PC-3 (cell line): ENCODE data around the gene FES. TPM values are rescaled to one million over a fixed set of nuclear protein-coding genes. Genes with fewer than 3 reads are reported as not detected.

Source experiments
- ATAC-seq: fragments of 200-7000 bp; cut with Tn5 transposase; 2 replicates; pipeline ENCODE4 v1.9.1; 2020; ENCODE audit warnings: mild to moderate bottlenecking, moderate library complexity
- BruUV-seq: library from RNA; stranded (reverse); fragments of 400-500 nt; replicated peaks from 2 replicates; lab custom pipeline; 2021; lab: Mats Ljungman, UMichigan
- CTCF ChIA-PET: fragments of 300-600 bp; sonication (Branson Sonifier 250); formaldehyde crosslinking; loops from one replicate; lab custom pipeline; 2022; ENCODE audit warnings: antibody characterized with exemption; lab: Charles Lee
- POLR2A ChIA-PET: fragments of 300-600 bp; sonication (Branson Sonifier 250); formaldehyde crosslinking; loops from one replicate; lab custom pipeline; 2022; ENCODE audit warnings: antibody characterized with exemption; ENCODE audit not compliant: unreplicated experiment; lab: Charles Lee
- DNase-seq: peaks from one replicate; pipeline ENCODE4 v3.0.0-alpha.2; 2015
- H2AFZ ChIP-seq: fragments of 300-600 bp; sonication (generic); 2 replicates; pipeline ENCODE4 v1.6.0; 2016; ENCODE audit warnings: antibody characterized with exemption, low read length
- H3F3A ChIP-seq: fragments of 300-600 bp; sonication (generic); one replicate; pipeline ENCODE4 v1.6.0; 2017; ENCODE audit warnings: antibody characterized with exemption, low read length, control low read depth, mild to moderate bottlenecking; ENCODE audit not compliant: unreplicated experiment
- H3K27ac ChIP-seq: fragments of 300-600 bp; sonication (generic); 2 replicates; pipeline ENCODE4 v1.5.1; 2016; ENCODE audit warnings: mild to moderate bottlenecking, low read length
- H3K27me3 ChIP-seq: fragments of 300-600 bp; sonication (generic); 2 replicates; pipeline ENCODE4 v1.6.1; 2016; ENCODE audit warnings: low read length, mixed read lengths
- H3K36me3 ChIP-seq: fragments of 300-600 bp; sonication (generic); 2 replicates; pipeline ENCODE4 v1.6.1; 2016; ENCODE audit warnings: low read depth, mixed run types, low read length, mixed read lengths
- H3K4me1 ChIP-seq: fragments of 300-600 bp; sonication (generic); 2 replicates; pipeline ENCODE4 v1.5.1; 2016; ENCODE audit warnings: low read length; ENCODE audit not compliant: insufficient read depth
- H3K4me2 ChIP-seq: fragments of 300-600 bp; sonication (generic); 2 replicates; pipeline ENCODE4 v1.6.0; 2016; ENCODE audit warnings: low read length
- H3K4me3 ChIP-seq: fragments of 300-600 bp; sonication (generic); 2 replicates; pipeline ENCODE4 v1.5.1; 2016; ENCODE audit warnings: mild to moderate bottlenecking, low read length, mixed read lengths
- H3K79me2 ChIP-seq: fragments of 300-600 bp; sonication (generic); 2 replicates; pipeline ENCODE4 v1.6.1; 2017; ENCODE audit warnings: low read length, mixed read lengths
- H3K9ac ChIP-seq: fragments of 300-600 bp; sonication (generic); 2 replicates; pipeline ENCODE4 v1.6.0; 2016; ENCODE audit warnings: mild to moderate bottlenecking, low read length
- H3K9me2 ChIP-seq: fragments of 300-600 bp; sonication (generic); replicated peaks from 2 replicates; pipeline ENCODE4 v1.6.1; 2016; ENCODE audit warnings: mixed run types, low read length, mixed read lengths
- H3K9me3 ChIP-seq: fragments of 300-600 bp; sonication (generic); 2 replicates; pipeline ENCODE4 v1.6.1; 2016; ENCODE audit warnings: low read length, mixed read lengths
- H4K20me1 ChIP-seq: fragments of 300-600 bp; sonication (generic); 2 replicates; pipeline ENCODE4 v1.6.1; 2016; ENCODE audit warnings: low read length, mixed read lengths
- EZH2 ChIP-seq: fragments of 300-600 bp; sonication (generic); IDR thresholded peaks from one replicate; pipeline ENCODE4 v1.6.1; 2017; ENCODE audit warnings: antibody characterized with exemption, mild to moderate bottlenecking, low read length; ENCODE audit not compliant: unreplicated experiment
- EZH2phosphoT487 ChIP-seq: fragments of 300-600 bp; sonication (generic); IDR thresholded peaks from 2 replicates; pipeline ENCODE4 v1.6.1; 2018; ENCODE audit warnings: mild to moderate bottlenecking, antibody characterized with exemption, low read length, borderline replicate concordance
- intact Hi-C: fragments of 100-400 bp; cut with micrococcal nuclease; formaldehyde crosslinking; loops from 2 replicates; pipeline ENCODE4 v1.9.0; 2023
- total RNA-seq: library from RNA; depleted of rRNA; stranded (reverse); fragments of >200 nt; gene quantifications from 2 replicates; pipeline ENCODE4 v1.2.3, GENCODE V29; 2014
- TF ChIP-seq, protein P1 (sequence below): fragments of 300-600 bp; sonication (generic); conservative IDR thresholded peaks from 2 replicates; pipeline ENCODE4 v1.5.1; 2017; ENCODE audit warnings: antibody characterized with exemption, low read depth, mild to moderate bottlenecking, low read length

FES gene
- total RNA-seq, 1 experiment from 2014 or later, result 2.8 TPM

DNA sequence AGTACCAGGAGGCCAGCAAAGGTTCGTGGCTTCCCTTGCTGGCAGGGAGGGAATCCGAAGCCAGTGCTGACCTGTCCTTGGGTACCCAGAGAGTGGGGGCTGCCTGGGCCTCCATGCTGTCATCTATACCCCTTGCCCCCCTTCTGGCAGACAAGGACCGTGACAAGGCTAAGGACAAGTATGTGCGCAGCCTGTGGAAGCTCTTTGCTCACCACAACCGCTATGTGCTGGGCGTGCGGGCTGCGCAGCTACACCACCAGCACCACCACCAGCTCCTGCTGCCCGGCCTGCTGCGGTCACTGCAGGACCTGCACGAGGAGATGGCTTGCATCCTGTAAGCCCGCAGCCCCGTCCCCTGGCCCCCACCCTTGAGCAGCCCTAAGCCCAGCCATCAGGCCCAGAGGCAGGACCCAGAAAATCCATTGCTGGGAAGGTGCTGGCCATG is 2.8 kb downstream of the FES start:
- Histone ChIP-seq H3K9ac (no peak overlapping the region), H3K9me2 (no peaks in the 10 kb centered on the region), H3K4me3 (no peak overlapping the region), H3K27me3 (no peaks in the 10 kb centered on the region), H3K36me3 (no peaks in the 10 kb centered on the region; the same call in 1 of the 2 replicates), H3K79me2 (no peaks in the 10 kb centered on the region), H3K9me3 (no peaks in the 10 kb centered on the region), H3K4me2 (no peak overlapping the region), H3K4me1 (no peaks in the 10 kb centered on the region), H2AFZ (no peak overlapping the region), H4K20me1 (no peaks in the 10 kb centered on the region), H3K27ac (no peak overlapping the region), H3F3A (no peaks in the 10 kb centered on the region)
- DNase-seq, result no peak
- ChIA-PET CTCF (no interaction called here), POLR2A (no interaction called here)
- intact Hi-C loops, result loop anchor here (2.0 to 5.0 kb wide), 2 partner anchors 170 to 194 kb away; partner anchors contain the start of gene BLM
- no peak for ATAC-seq
- TF ChIP-seq, protein P1, sequence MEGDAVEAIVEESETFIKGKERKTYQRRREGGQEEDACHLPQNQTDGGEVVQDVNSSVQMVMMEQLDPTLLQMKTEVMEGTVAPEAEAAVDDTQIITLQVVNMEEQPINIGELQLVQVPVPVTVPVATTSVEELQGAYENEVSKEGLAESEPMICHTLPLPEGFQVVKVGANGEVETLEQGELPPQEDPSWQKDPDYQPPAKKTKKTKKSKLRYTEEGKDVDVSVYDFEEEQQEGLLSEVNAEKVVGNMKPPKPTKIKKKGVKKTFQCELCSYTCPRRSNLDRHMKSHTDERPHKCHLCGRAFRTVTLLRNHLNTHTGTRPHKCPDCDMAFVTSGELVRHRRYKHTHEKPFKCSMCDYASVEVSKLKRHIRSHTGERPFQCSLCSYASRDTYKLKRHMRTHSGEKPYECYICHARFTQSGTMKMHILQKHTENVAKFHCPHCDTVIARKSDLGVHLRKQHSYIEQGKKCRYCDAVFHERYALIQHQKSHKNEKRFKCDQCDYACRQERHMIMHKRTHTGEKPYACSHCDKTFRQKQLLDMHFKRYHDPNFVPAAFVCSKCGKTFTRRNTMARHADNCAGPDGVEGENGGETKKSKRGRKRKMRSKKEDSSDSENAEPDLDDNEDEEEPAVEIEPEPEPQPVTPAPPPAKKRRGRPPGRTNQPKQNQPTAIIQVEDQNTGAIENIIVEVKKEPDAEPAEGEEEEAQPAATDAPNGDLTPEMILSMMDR, result no peak
- no peak for TF ChIP-seq EZH2phosphoT487
- no peak for TF ChIP-seq EZH2
- BruUV-seq, result no TSS peak

DNA sequence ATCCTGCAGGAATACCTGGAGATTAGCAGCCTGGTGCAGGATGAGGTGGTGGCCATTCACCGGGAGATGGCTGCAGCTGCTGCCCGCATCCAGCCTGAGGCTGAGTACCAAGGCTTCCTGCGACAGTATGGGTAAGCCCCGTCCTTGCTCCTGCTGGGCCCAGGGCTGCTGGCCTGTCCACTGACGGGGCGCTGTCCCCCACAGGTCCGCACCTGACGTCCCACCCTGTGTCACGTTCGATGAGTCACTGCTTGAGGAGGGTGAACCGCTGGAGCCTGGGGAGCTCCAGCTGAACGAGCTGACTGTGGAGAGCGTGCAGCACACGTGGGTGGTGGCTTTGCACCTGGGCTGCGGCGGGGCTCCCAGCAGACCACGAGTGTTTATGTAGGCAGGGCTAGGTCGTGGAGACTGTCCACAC is 5.0 kb downstream of the FES start:
- Histone ChIP-seq H3K9me2 (no peaks in the 10 kb centered on the region), H3K4me3 (no peak overlapping the region), H4K20me1 (no peaks in the 10 kb centered on the region), H3K4me2 (no peak overlapping the region), H3K9ac (no peak overlapping the region), H3K79me2 (no peaks in the 10 kb centered on the region), H3K27me3 (no peaks in the 10 kb centered on the region), H3F3A (no peaks in the 10 kb centered on the region), H3K36me3 (no peaks in the 10 kb centered on the region; the same call in 1 of the 2 replicates), H3K27ac (no peak overlapping the region), H3K9me3 (no peaks in the 10 kb centered on the region), H3K4me1 (no peaks in the 10 kb centered on the region), H2AFZ (no peak overlapping the region)
- TF ChIP-seq, protein P1, result no peak
- DNase-seq (no peak), ATAC-seq (no peak; the same call in 1 of the 2 replicates)
- intact Hi-C loops, result loop anchor here (5.0 kb wide), 1 partner anchor 172 kb away; the partner anchor contains the start of gene BLM
- POLR2A ChIA-PET, result interaction anchor here (0.6 kb wide), 1 partner anchor 786 kb away, joined by 4 read pairs; no protein-coding TSS in a partner anchor
- CTCF ChIA-PET, result no interaction called here
- no TSS peak for BruUV-seq

DNA sequence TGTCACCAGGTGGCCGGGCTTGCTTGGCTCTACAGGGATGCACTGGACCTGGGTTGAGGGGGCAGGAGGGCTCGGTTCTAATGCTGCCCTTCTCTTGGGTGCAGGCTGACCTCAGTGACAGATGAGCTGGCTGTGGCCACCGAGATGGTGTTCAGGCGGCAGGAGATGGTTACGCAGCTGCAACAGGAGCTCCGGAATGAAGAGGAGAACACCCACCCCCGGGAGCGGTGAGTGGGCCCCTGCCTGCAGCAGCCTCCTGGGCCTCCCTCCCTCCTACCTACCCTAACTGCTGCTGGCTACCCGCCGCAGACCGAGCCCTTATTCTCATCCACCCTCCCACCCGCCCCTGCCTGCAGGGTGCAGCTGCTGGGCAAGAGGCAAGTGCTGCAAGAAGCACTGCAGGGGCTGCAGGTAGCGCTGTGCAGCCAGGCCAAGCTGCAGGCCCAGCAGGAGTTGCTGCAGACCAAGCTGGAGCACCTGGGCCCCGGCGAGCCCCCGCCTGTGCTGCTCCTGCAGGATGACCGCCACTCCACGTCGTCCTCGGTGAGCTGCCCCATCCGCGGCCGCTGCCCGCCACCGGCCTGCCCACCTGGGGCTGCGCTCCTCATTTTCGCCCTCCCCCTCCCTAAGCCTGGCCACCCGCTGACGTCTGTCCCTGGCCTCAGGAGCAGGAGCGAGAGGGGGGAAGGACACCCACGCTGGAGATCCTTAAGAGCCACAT is 5.6 kb downstream of the FES start:
- Histone ChIP-seq H2AFZ (no peak overlapping the region), H3K9ac (no peak overlapping the region), H3K36me3 (no peaks in the 10 kb centered on the region; the same call in 1 of the 2 replicates), H3F3A (no peaks in the 10 kb centered on the region), H3K27me3 (no peaks in the 10 kb centered on the region), H3K79me2 (no peaks in the 10 kb centered on the region), H3K4me1 (no peaks in the 10 kb centered on the region), H3K9me3 (no peaks in the 10 kb centered on the region), H3K27ac (no peak overlapping the region), H3K4me2 (no peak overlapping the region), H4K20me1 (no peaks in the 10 kb centered on the region), H3K9me2 (no peaks in the 10 kb centered on the region), H3K4me3 (no peak overlapping the region)
- ATAC-seq, result no peak
- no peak for DNase-seq
- TF ChIP-seq EZH2, result no peak
- no peak for TF ChIP-seq EZH2phosphoT487
- TF ChIP-seq, protein P1, result no peak
- intact Hi-C loops, result loop anchor here (5.0 kb wide), 1 partner anchor 173 kb away; the partner anchor contains the start of gene BLM
- no TSS peak for BruUV-seq
- ChIA-PET CTCF (no interaction called here), POLR2A (interaction anchor here (0.6 kb wide), 1 partner anchor 787 kb away, joined by 4 read pairs; no protein-coding TSS in a partner anchor)
